Measurements from ENCODE around the gene BDKRB2. TPM values are rescaled to one million over a fixed set of nuclear protein-coding genes. Genes with fewer than 3 reads are reported as not detected.

The BDKRB2 gene
- polyA plus RNA-seq, 1 donor from 2014 or later: not detected

- Histone ChIP-seq H2AFZ (ENCODE audit: low read depth, low read length) (no peak overlapping the region), H4K20me1 (ENCODE audit: insufficient read depth) (no peaks in the 10 kb centered on the region), H3K4me3 (ENCODE audit: low read length) (no peak overlapping the region), H3K79me2 (replicated peaks; ENCODE audit: insufficient read depth, low read length) (no peaks in the 10 kb centered on the region), H3K9me3 (ENCODE audit: low read length) (no peaks in the 10 kb centered on the region), H3K9ac (ENCODE audit: low read length) (no peak overlapping the region), H3K4me2 (ENCODE audit: low read length) (no peak overlapping the region), H3K27ac (ENCODE audit: low read length) (no peak overlapping the region), H3K9me2 (ENCODE audit: insufficient read depth, low read length) (no peaks in the 10 kb centered on the region), H3K36me3 (ENCODE audit: insufficient read depth, low read length) (no peaks in the 10 kb centered on the region), H3F3A (ENCODE audit: insufficient read depth, low read length, poor library complexity, severe bottlenecking) (no peaks in the 10 kb centered on the region), H3K27me3 (ENCODE audit: insufficient read depth, low read depth, low read length) (no peaks in the 10 kb centered on the region)
- TF ChIP-seq CTCF (IDR thresholded peaks at IDR 0.05; ENCODE audit: poor library complexity, severe bottlenecking) (no peak), SMC3 (conservative IDR thresholded peaks at IDR 0.05; ENCODE audit: poor library complexity) (no peak), TAF1 (IDR thresholded peaks at IDR 0.05; ENCODE audit: low read depth) (no peak), REST (IDR thresholded peaks at IDR 0.05; ENCODE audit: borderline replicate concordance) (no peak), EP300 (conservative IDR thresholded peaks at IDR 0.05; ENCODE audit: poor library complexity, severe bottlenecking) (no peak), RAD21 (conservative IDR thresholded peaks at IDR 0.05) (no peak), MXI1 (conservative IDR thresholded peaks at IDR 0.05; ENCODE audit: poor library complexity, severe bottlenecking) (no peak), EZH2 (IDR thresholded peaks at IDR 0.05; ENCODE audit: borderline replicate concordance, insufficient read depth, low read length, poor library complexity, severe bottlenecking) (no peak), POLR2AphosphoS5 (IDR thresholded peaks at IDR 0.05) (no peak)
These were observed 36.1 kb upstream of the BDKRB2 start for GRCh38 chr14:96168581-96168980.

GRCh38 chr14:96170961-96171592 is 33.6 kb upstream of the BDKRB2 start:
- no peaks in the 10 kb centered on the region for H3K79me2 ChIP-seq (replicated peaks; ENCODE audit: insufficient read depth, low read length)
- TF ChIP-seq REST (IDR thresholded peaks at IDR 0.05; ENCODE audit: borderline replicate concordance) (no peak), EP300 (conservative IDR thresholded peaks at IDR 0.05; ENCODE audit: poor library complexity, severe bottlenecking) (no peak), MXI1 (conservative IDR thresholded peaks at IDR 0.05; ENCODE audit: poor library complexity, severe bottlenecking) (no peak), EZH2 (IDR thresholded peaks at IDR 0.05; ENCODE audit: borderline replicate concordance, insufficient read depth, low read length, poor library complexity, severe bottlenecking) (no peak), TAF1 (IDR thresholded peaks at IDR 0.05; ENCODE audit: low read depth) (no peak)
- no peak overlapping the region for H3K4me3 ChIP-seq (ENCODE audit: low read length)
- H3K36me3 ChIP-seq (ENCODE audit: insufficient read depth, low read length): no peaks in the 10 kb centered on the region
- no peak overlapping the region for H2AFZ ChIP-seq (ENCODE audit: low read depth, low read length)
- H3K9me3 ChIP-seq (ENCODE audit: low read length): no peaks in the 10 kb centered on the region
- no peaks in the 10 kb centered on the region for H4K20me1 ChIP-seq (ENCODE audit: insufficient read depth)
- no peaks in the 10 kb centered on the region for H3K27me3 ChIP-seq (ENCODE audit: insufficient read depth, low read depth, low read length)
- no peak overlapping the region for H3K9ac ChIP-seq (ENCODE audit: low read length)
- no peaks in the 10 kb centered on the region for H3F3A ChIP-seq (ENCODE audit: insufficient read depth, low read length, poor library complexity, severe bottlenecking)
- no peaks in the 10 kb centered on the region for H3K9me2 ChIP-seq (ENCODE audit: insufficient read depth, low read length)
- no peak overlapping the region for H3K27ac ChIP-seq (ENCODE audit: low read length)
- H3K4me2 ChIP-seq (ENCODE audit: low read length): no peak overlapping the region
